ENCODE data around the gene BAIAP2L2. TPM values are rescaled to one million over a fixed set of nuclear protein-coding genes. Genes with fewer than 3 reads are reported as not detected.
"Not testable (repeated sequence)": the region's sequence is repeated elsewhere in the genome, so short reads cannot be mapped to it uniquely, and the experiment has no call there.

Gene BAIAP2L2
- polyA plus RNA-seq, 3 donors: 0.38 to 2.5 (median 1.2) TPM

GRCh38 chr22:38051900-38052862, 58.3 kb downstream of the BAIAP2L2 start:
- WGBS, 3 donors: 26 to 33% (median 31%) methylated on average over 29 to 30 of the region's 30 CpGs
- no peak overlapping the region for H3K27ac ChIP-seq (ENCODE audit: low read depth, low read length)

GRCh38 chr22:38051261-38051660, 59.2 kb downstream of the BAIAP2L2 start:
- 78 to 82% (median 82%) methylated on average over 8 of the region's 8 CpGs for WGBS, 3 donors
- no peak overlapping the region for H3K27ac ChIP-seq (ENCODE audit: low read depth, low read length)

GRCh38 chr22:38050720-38051119, 59.8 kb downstream of the BAIAP2L2 start:
- H3K27ac ChIP-seq (ENCODE audit: low read depth, low read length): no peak overlapping the region
- 91 to 94% (median 91%) methylated on average over 7 of the region's 7 CpGs for WGBS, 3 donors

DNA sequence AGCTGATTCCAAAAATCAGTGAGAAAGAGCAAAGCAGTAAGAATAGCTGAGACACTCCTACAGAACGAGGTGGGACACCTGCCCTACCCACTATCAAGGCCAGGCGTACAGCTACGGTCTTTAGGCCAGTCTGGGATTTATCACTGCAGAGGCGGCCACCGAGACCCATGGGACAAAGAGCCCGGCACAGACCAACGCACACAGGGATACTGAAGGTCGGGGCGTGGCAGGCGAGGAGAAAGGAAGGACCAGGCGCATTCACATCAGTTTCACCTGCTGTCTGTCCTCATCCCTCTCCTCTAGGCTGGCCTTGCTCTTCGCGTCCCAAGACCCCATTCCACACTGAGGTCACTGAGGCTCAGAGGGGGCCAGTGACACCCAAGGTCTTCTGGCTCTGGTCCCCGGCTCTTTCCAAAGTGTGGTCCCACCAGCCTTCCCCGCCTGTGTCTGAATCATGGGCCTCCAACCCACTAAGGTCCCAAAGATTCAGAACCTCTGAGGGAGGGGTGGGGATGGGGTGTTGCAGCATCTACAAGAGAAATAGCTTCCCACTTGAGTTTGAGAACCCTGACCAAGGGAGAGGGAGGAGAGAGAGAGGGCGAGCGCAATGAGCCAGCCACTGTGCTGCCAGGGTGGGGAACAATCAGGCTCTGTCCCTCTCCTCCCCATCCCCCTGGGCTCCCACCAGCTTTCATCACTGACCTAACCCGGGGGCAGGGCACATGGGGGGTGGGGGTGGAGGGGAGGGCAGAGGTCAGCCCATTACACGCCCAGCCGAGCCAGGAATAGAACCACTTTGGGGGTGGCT, 60.5 kb downstream of the BAIAP2L2 start:
- whole genome bisulfite sequencing, 3 donors: 70 to 87% (median 83%) methylated on average over 18 to 20 of the region's 20 CpGs
- peak overlapping the region; percentile 28 for H3K27ac ChIP-seq (ENCODE audit: low read depth, low read length)

DNA sequence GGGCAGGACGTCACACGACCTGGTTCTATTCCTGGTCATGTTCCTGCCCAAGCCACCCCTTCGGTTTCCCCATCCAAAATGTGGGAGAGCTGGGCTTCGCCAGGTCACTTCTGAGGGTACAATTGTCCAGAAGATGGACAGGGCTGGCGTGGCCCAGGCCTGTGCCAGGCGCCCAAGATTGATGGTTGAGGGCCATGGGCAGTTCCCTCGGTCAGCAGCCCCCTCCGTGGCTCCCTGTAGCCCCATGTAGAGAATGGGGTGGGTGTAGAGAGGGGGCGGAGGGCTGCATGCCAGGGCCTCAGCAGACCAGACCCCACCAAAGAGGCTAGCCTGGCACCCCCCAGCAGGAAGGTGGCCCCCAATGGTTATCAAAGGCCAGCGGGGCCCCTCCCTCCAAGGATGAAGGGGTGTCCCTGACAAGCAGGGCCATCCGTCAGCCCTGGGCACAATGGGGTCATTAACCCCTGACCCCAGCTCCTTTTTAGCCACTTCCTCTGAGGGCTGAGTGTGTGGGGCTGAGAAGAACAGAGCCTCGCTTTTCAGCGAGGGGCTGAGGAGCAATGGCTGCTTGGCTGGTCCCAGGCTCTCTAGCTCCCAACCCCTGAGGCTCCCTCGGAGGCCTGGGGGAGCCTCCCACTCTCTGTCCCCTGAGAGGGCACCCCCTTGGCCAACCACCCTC, 64.3 kb downstream of the BAIAP2L2 start:
- H3K27ac ChIP-seq (ENCODE audit: low read depth, low read length): peak overlapping the region; percentile 19
- 76 to 79% (median 76%) methylated on average over 13 to 14 of the region's 14 CpGs for WGBS, 3 donors

GRCh38 chr22:38043151-38044039, 67.1 kb downstream of the BAIAP2L2 start:
- H3K27ac ChIP-seq (ENCODE audit: low read depth, low read length): no peak overlapping the region
- WGBS, 3 donors: 89 to 95% (median 95%) methylated on average over 16 of the region's 16 CpGs

DNA sequence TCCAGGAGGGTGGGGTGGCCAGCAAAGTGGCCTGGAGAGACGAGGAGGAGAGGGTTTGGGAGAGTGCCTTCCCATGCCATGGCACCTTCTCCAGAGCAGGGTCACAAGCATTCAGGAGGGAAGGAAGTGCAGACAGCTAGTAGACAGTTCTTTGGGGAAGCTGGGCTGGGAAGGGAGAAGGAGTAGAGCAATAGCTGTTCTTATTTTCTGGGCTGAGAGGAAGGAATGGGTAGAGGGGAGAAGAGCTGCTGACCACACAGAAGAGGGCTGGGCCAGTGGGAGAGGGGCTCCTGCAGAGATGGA, 68.0 kb downstream of the BAIAP2L2 start:
- H3K27ac ChIP-seq (ENCODE audit: low read depth, low read length): no peak overlapping the region
- 37 to 84% (median 64%) methylated on average over 1 of the region's 1 CpG for WGBS, 3 donors

DNA sequence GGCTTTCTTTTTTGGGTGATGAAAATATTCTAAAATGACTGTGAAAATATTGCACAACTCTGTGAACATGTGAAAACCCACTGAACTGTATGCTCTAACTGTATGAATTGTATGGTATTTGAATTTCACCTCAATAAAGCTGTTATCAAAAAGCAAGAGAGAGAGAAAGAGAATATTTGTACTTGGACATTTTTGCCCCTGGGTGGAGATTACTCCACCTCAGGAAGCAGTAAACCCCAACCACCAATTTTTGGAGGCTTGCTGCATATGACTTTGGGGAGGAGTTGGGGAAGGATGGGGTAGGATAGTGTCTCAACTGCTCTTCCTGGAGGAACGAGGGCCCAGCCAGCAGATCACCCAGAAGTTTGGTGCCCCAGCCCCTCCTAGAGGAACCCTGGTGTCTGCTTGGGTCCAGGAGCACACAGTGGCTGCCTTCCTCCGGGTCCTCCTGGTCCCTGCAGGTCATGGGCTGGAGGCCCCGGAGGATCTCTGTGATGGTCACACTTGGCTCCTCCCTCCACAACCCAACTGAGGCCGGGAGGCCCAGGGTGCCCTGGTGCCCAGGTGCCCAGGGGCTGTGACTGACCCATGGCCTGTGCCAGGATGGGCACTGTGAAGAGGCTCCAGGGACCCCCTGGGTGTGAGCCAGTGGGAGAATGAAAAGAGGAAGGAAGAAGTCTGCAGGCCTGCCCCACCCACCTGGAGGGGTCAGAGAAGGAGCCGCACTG, 68.6 kb downstream of the BAIAP2L2 start:
- H3K27ac ChIP-seq (ENCODE audit: low read depth, low read length): no peak overlapping the region
- 46 to 73% (median 62%) methylated on average over 5 of the region's 5 CpGs for WGBS, 3 donors

DNA sequence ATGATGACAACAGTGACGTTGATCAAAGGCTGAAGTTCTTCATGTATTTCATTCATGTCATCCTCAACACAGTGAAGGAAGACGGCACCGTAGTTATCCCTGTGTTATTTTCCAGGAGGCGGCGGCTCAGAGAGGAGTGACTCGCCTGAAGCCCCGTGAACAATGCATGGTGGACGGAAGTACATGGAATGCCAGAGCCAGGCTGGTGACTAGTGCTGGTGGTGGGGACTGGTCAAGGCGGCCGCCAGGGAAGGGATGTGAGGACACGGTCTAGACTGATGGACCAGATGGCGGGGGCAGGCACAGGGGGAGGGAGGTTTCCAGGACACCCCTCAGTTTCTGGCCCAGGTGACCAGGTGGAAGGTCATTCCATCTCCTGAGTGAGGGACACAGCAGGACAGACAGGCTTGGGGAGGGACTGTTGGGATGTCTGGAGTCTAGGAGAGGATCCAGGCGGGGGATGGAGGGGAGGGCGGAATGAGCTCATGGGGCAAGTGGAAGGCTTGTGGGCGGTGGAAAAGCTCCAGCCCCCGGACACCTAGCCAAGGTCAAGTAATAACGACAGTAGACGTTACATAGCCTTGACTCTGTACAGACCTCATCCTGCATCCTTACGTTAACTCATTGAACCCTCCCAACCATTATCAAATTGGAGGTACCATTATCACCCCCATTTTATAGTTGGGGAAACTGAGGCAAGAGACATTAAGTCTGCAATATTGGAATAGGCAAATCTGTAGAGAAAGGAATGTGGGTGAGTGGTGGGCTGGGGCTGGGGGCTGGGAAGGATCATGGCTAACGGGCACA, 69.3 kb downstream of the BAIAP2L2 start:
- H3K27ac ChIP-seq (ENCODE audit: low read depth, low read length): no peak overlapping the region
- 78 to 82% (median 81%) methylated on average over 20 of the region's 20 CpGs for WGBS, 3 donors

DNA sequence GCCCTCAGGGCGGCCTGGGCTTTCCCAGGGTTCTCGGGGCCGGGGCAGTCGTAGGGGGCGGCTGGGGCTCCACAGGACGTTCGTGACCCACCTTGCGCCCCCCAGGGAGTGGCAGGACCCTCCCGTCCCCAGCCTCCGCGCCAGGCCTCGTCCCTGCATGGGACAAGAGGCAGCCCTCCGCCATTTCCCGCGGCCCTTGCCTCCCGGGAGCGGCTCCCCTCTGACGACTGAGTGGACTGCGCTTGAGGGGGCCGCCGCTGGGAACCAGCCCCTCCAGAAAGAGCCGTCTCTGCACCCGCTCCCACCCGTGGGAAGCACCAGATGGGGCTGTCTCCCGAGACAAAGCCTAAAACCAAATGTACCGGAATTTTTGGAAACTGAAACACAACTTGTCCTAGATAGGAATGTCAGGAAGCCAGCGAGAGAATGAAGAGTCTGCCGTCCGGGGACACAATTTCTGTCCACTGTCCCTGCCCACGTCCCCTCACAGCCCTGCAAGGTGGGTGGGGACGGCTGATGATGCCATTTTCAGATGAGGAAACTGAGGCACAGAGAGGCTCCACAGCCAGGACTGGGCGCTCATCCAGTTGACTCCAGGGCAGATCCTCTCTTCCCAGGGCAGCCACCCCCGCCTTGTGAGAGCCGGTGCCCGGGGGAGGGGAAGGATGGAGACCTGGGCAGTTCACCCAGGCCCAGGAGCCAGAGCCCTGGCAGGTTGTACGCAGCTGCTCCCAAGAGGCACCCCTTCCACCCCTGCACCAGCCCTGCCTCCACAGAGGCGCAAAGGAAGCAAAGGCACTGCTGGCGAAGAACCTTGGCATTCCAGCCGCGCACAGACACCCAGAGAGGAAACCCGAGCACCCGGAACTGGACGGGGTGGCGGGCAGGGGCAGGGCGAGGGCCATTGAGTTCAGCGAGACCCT, 71.3 kb downstream of the BAIAP2L2 start:
- peak overlapping the region; percentile 24 for H3K27ac ChIP-seq (ENCODE audit: low read depth, low read length)
- 64 to 74% (median 73%) methylated on average over 45 to 46 of the region's 46 CpGs for WGBS, 3 donors

DNA sequence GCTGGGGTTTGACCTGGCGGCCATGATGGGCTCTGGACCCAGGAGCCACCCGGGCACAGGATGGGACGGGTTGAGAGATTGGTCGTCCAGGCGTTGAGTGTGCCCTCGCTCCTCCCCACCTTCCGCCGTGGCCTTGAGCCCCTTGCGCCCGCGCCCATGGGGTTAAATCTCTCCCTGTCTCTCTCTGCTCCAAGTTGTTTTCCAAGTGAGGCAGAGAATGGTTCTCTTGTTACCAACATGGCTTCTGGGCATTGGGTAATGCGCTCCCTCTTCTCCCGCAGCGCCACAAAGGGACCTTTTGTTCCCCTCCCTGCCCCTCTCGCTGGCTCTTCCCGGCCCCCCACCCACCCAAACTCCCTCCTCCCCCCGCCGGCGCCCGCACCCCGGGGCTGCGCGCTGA, 72.1 kb downstream of the BAIAP2L2 start:
- no peak overlapping the region for H3K27ac ChIP-seq (ENCODE audit: low read depth, low read length)
- 91 to 94% (median 93%) methylated on average over 23 of the region's 23 CpGs for WGBS, 3 donors

DNA sequence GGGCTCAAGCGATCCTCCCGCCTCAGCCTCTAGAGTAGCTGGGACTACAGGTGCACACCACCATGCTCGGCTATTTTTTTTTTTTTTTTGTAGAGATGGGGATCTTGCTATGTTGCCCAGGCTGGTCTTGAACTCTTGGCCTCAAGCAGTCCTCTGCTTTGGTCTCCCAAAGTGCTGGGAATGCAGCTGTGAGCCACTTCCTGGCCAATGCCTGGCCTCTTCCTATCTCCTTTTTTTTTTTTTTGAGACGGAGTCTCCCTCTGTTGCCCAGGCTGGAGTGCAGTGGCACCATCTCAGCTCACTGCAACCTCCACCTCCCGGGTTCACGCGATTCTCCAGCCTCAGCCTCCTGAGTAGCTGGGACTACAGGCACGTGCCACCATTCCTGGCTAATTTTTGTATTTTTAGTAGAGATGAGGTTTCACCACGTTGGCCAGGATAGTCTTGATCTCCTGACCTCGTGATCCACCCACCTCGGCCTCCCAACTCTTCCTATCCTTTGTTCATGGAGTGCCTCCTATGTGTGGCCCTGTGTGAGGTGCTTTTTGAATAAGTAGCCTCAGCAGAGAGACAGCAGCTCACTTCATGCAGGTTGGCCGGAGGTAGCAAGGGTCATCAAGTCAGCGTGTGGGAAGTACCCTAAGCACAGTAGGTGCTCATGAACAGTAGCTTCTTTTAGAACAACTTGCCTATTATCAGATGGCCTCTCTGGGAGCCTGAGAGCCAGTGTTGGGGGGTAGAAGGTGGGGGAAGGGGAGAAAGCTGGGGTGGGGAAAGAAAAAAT, 72.9 kb downstream of the BAIAP2L2 start:
- not testable (repeated sequence) for H3K27ac ChIP-seq (ENCODE audit: low read depth, low read length)
- WGBS, 3 donors: 88 to 90% (median 89%) methylated on average over 13 of the region's 13 CpGs

- WGBS, 3 donors: 67 to 77% (median 73%) methylated on average over 10 of the region's 10 CpGs
- H3K27ac ChIP-seq (ENCODE audit: low read depth, low read length): no peak overlapping the region
These were observed 74.0 kb downstream of the BAIAP2L2 start for GRCh38 chr22:38036392-38037062.

DNA sequence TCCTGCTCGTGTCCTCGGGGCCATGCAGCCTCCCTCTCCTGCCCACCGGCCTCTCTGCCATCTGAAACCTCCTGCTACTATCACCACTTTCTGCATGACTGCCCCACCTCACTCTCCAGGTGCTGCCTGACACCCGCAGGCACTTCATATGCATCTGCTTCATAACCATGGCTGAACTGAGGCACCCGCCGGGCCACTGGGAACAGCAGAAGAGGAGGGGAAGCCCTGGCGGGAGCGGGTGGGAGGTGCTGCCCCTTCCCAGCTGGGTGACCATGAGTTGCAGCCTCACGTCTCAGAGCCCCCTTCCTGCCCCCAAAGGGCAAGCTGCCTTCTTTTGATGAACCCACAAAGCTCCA, 75.0 kb downstream of the BAIAP2L2 start:
- WGBS, 3 donors: 87 to 89% (median 88%) methylated on average over 9 of the region's 9 CpGs
- H3K27ac ChIP-seq (ENCODE audit: low read depth, low read length): no peak overlapping the region

Data from adipose tissue (tissue), 3 donors.